Ascending aorta (tissue), 2 donors: Measurements from ENCODE around the gene NR2F6. TPM values are rescaled to one million over a fixed set of nuclear protein-coding genes. Genes with fewer than 3 reads are reported as not detected.
"Not testable (repeated sequence)": the region's sequence is repeated elsewhere in the genome, so short reads cannot be mapped to it uniquely, and the experiment has no call there.

Source experiments
- DNase-seq, 2 donors: peaks; one replicate each; pipeline ENCODE4 v3.0.0-alpha.2; 2019; ENCODE audit warnings: low spot score in 2 of 2
- H3K27ac ChIP-seq, 2 donors: fragments of 200-600 bp; sonication (generic); one replicate each; pipeline ENCODE4 v1.5.1; 2016 to 2017; ENCODE audit warnings: mild to moderate bottlenecking in 1 of 2
- H3K27me3 ChIP-seq: fragments of 200-600 bp; sonication (generic); one replicate; pipeline ENCODE4 v1.5.1; 2017
- H3K36me3 ChIP-seq, 2 donors: fragments of 200-600 bp; sonication (generic); one replicate each; pipeline ENCODE4 v1.5.1; 2016
- H3K4me1 ChIP-seq, 2 donors: fragments of 200-600 bp; sonication (generic); one replicate each; pipeline ENCODE4 v1.5.1; 2016 to 2017; ENCODE audit warnings: mild to moderate bottlenecking in 1 of 2
- H3K4me3 ChIP-seq, 2 donors: fragments of 200-600 bp; sonication (generic); one replicate each; pipeline ENCODE4 v1.5.1; 2016 to 2017; ENCODE audit warnings: mild to moderate bottlenecking in 1 of 2
- H3K9me3 ChIP-seq, 2 donors: fragments of 200-600 bp; sonication (generic); one replicate each; pipeline ENCODE4 v1.5.1; 2016
- intact Hi-C: fragments of 100-400 bp; cut with DNase I; formaldehyde crosslinking; loops from one replicate; pipeline ENCODE4 v1.15.1; 2023
- total RNA-seq: library from RNA; depleted of rRNA; stranded (reverse); fragments of >200 nt; gene quantifications from one replicate; pipeline ENCODE4 v1.1.0, GENCODE V29; 2016
- TF ChIP-seq, protein P1 (sequence below), 3 experiments: fragments of 200-600 bp in 2 of 3; fragments of 450-650 bp in 1 of 3; sonication (generic) in 2 of 3; IDR thresholded peaks; one replicate each; pipeline ENCODE4 v1.5.1; 2016 to 2019; ENCODE audit warnings: antibody characterized with exemption in 3 of 3, mild to moderate bottlenecking in 1 of 3, moderate library complexity in 1 of 3

Gene NR2F6
- total RNA-seq, 1 donor from 2014 or later, result 181 TPM

DNA sequence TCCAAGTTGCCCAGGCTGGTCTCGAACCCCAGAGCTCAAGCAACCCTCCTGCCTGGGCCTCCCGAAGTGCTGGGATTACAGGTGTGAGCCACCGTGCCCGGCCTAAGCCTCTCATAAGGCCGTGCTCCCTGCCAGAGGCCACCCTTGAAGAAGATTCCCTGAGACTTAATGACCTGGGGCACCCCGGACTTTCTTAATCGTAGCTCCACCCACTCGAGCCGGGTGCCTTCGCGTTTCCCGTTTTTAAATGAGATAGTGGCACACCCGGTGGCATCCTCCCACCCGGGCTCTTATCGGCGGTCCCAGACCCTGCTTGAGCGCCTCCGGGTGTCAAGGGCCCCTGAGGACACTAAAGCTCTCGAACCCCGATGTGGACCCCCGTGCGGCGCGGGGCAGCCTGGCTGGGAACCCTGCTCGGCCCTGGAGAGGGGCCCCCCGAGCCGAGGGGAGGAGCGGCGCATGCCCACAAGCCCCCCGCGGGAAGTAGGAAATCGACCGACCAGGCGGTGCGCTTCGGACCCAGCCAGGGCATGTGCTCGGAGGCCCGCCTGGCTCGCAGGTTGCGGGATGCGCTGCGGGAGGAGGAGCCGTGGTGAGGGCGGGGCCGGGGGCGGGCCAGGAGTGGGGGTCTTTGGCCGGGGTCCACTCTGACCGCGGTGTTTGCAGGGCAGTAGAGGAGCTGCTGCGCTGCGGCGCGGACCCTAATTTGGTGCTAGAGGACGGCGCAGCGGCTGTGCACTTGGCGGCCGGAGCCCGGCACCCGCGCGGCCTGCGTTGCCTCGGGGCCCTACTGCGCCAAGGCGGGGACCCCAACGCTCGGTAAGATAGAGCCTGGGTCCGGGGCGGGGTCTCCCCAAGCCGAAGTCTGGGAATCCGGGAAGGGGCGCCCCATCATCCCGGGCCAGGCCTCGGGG is 35.9 kb upstream of the NR2F6 start, which contains the start of gene ANKLE1:
Gene ANKLE1, plus strand, starts transcription at position 511 of the 914 bp plus-strand sequence. Its CDS starts 20 bp downstream, at position 531.
- intact Hi-C loops, result loop anchor here (1.0 to 2.0 kb wide), 3 partner anchors 21 to 214 kb away; no protein-coding TSS in a partner anchor
- TF ChIP-seq, protein P1, sequence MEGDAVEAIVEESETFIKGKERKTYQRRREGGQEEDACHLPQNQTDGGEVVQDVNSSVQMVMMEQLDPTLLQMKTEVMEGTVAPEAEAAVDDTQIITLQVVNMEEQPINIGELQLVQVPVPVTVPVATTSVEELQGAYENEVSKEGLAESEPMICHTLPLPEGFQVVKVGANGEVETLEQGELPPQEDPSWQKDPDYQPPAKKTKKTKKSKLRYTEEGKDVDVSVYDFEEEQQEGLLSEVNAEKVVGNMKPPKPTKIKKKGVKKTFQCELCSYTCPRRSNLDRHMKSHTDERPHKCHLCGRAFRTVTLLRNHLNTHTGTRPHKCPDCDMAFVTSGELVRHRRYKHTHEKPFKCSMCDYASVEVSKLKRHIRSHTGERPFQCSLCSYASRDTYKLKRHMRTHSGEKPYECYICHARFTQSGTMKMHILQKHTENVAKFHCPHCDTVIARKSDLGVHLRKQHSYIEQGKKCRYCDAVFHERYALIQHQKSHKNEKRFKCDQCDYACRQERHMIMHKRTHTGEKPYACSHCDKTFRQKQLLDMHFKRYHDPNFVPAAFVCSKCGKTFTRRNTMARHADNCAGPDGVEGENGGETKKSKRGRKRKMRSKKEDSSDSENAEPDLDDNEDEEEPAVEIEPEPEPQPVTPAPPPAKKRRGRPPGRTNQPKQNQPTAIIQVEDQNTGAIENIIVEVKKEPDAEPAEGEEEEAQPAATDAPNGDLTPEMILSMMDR (IDR thresholded peaks at IDR 0.05), result no peak
- DNase-seq, result no peak
- Histone ChIP-seq H3K9me3 (no peaks in the 10 kb centered on the region), H3K27me3 (peaks cover 8% of the 10 kb centered on the region), H3K4me3 (peak within 1 kb of the TSS; percentile 27 to 56), H3K27ac (no peak within 1 kb of the TSS), H3K36me3 (peaks cover 17 to 26% of the 10 kb centered on the region in 2 donors), H3K4me1 (peaks cover 7 to 11% of the 10 kb centered on the region in 2 donors)

DNA sequence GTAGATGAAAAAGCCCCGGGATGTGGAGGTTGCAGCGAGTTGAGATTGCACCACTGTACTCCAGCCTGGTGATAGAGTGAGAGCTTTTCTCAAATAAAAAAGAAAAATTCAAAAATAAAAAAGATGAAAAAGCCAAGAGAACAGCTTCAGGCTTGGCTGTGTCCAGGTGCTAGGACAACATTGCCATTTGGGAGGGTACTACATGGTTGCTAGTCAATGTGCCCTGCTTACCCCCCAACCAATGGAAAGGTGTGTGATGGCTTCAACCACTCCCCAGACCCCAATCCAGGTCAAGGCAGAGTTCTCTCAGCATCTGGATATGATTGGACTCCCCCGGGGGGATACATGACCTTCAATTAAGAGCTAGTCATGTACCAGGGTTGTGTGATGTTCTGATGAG is 33.7 kb upstream of the NR2F6 start:
- TF ChIP-seq, protein P1 (IDR thresholded peaks at IDR 0.05), result no peak
- no peak for DNase-seq
- Histone ChIP-seq H3K27me3 (peaks cover 8% of the 10 kb centered on the region), H3K4me1 (peaks cover 7 to 11% of the 10 kb centered on the region in 2 donors), H3K9me3 (no peaks in the 10 kb centered on the region), H3K4me3 (no peak overlapping the region), H3K27ac (no peak overlapping the region), H3K36me3 (peaks cover 30 to 49% of the 10 kb centered on the region in 2 donors)
- intact Hi-C loops, result no loop called here

DNA sequence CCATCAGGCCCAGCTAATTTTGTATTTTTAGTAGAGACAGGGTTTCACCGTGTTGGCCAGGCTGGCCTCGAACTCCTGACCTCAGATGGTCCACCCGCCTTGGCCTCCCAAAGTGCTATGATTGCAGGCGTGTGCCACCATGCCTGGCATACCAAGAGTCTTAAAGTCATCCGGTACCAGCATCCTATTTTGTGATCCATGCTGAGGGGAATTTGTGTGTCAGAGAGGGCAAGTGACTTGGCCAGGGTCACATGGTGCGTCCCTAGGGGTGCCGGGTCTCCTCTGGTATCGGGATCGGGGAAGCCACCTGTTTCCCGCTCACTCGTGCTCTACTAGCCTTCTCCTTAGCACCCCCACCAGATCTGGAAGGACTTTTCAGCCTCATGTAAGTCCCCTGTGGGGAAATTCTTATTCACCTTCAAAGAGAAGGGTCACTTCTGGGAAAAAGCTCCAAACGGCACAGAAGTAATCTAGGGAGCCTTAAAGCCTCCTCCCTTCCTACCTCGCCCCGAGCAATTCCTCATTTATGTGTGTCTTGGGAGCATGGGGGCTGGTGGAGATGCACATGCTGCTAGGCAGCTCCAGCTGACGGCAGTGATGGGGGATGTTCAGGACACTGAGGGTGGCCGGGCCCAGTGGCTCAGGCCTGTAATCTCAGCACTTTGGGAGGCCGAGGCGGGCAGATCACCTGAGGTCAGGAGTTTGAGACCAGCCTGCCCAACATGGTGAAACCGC is 29.9 kb upstream of the NR2F6 start:
- TF ChIP-seq, protein P1 (IDR thresholded peaks at IDR 0.05), result no peak
- Histone ChIP-seq H3K36me3 (peaks cover 64 to 82% of the 10 kb centered on the region in 2 donors), H3K4me1 (no peaks in the 10 kb centered on the region), H3K27me3 (no peaks in the 10 kb centered on the region), H3K9me3 (no peaks in the 10 kb centered on the region), H3K27ac (no peak overlapping the region), H3K4me3 (no peak overlapping the region)
- intact Hi-C loops, result no loop called here
- no peak for DNase-seq

DNA sequence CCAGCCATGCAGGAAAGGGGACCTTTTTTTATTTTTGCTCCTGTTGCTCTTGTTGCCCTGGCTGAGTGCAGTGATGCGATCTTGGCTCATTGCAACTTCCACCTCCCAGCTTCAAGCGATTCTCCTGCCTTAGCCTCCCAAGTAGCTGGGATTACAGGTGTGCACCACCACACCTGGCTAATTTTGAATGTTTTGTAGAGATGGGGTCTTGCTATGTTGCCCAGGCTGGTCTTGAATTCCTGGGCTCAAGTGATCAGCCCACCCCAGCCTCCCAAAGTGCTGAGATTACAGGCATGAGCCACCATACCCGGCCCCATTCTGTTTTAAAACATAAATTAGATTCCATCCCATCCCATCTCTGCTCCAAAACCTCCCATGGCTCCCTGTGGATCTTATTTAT is 29.2 kb upstream of the NR2F6 start:
- DNase-seq, intact Hi-C loops, H3K4me1 ChIP-seq, H3K27ac ChIP-seq, H3K4me3 ChIP-seq, H3K9me3 ChIP-seq, H3K27me3 ChIP-seq: not testable (repeated sequence)
- H3K36me3 ChIP-seq, result peaks cover 69 to 88% of the 10 kb centered on the region in 2 donors

DNA sequence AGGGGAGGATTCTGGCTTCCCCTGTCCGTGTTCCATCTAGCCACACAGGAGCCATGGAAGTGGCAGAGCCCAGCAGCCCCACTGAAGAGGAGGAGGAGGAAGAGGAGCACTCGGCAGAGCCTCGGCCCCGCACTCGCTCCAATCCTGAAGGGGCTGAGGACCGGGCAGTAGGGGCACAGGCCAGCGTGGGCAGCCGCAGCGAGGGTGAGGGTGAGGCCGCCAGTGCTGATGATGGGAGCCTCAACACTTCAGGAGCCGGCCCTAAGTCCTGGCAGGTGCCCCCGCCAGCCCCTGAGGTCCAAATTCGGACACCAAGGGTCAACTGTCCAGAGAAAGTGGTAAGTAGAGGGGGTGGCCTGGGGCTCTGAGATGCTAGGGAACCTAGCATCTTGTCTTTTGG is 23.0 kb upstream of the NR2F6 start:
- Histone ChIP-seq H3K4me3 (no peak overlapping the region), H3K36me3 (peaks cover 35 to 45% of the 10 kb centered on the region in 2 donors), H3K4me1 (peaks cover 5 to 6% of the 10 kb centered on the region in 2 donors), H3K27me3 (no peaks in the 10 kb centered on the region), H3K27ac (no peak overlapping the region), H3K9me3 (no peaks in the 10 kb centered on the region)
- TF ChIP-seq, protein P1 (IDR thresholded peaks at IDR 0.05), result no peak
- no peak for DNase-seq
- intact Hi-C loops, result loop anchor here (10.0 kb wide), 1 partner anchor 196 kb away; the partner anchor contains the start of gene NXNL1
